Neuronal stem cell (in vitro differentiated cells): ENCODE results near the gene GYS1.
A peak's percentile ranks its signal among the peaks of the same experiment; 100 is the strongest.
"Not testable (repeated sequence)": the region's sequence is repeated elsewhere in the genome, so short reads cannot be mapped to it uniquely, and the experiment has no call there.

Experiments
- DNase-seq: peaks from one replicate; pipeline ENCODE4 v3.0.0-alpha.2; 2013; ENCODE audit warnings: low spot score
- H2AFZ ChIP-seq: one replicate; pipeline ENCODE4 v1.6.1; 2013; ENCODE audit warnings: mild to moderate bottlenecking, low read length, inconsistent platforms
- H2AK5ac ChIP-seq: 2 replicates; pipeline ENCODE4 v1.6.1; 2013; ENCODE audit warnings: low read depth, mild to moderate bottlenecking, inconsistent platforms, low read length, moderate library complexity, mixed read lengths
- H2BK120ac ChIP-seq: 2 replicates; pipeline ENCODE4 v1.6.1; 2013; ENCODE audit warnings: low read depth, mild to moderate bottlenecking, inconsistent platforms, low read length, moderate library complexity, mixed read lengths
- H2BK12ac ChIP-seq: one replicate; pipeline ENCODE4 v1.6.1; 2013; ENCODE audit warnings: low read length, inconsistent platforms
- H2BK15ac ChIP-seq: 2 replicates; pipeline ENCODE4 v1.6.1; 2013; ENCODE audit warnings: mild to moderate bottlenecking, low read length, inconsistent platforms, mixed read lengths
- H2BK5ac ChIP-seq: one replicate; pipeline ENCODE4 v1.6.1; 2013; ENCODE audit warnings: inconsistent platforms, mild to moderate bottlenecking, low read length, moderate library complexity
- H3K14ac ChIP-seq: one replicate; pipeline ENCODE4 v1.6.1; 2013; ENCODE audit warnings: low read length, inconsistent platforms
- H3K18ac ChIP-seq: 2 replicates; pipeline ENCODE4 v1.6.1; 2013; ENCODE audit warnings: low read length, inconsistent platforms
- H3K23ac ChIP-seq: 2 replicates; pipeline ENCODE4 v1.6.1; 2013; ENCODE audit warnings: low read depth, mild to moderate bottlenecking, mixed read lengths, low read length, inconsistent platforms; ENCODE audit not compliant: poor library complexity
- H3K27ac ChIP-seq: replicated peaks from 3 replicates; pipeline ENCODE4 v1.5.1; 2013; ENCODE audit warnings: low read length, inconsistent platforms
- H3K27me3 ChIP-seq, 3 experiments: 2 replicates each; pipeline ENCODE4 v1.6.1; 2013; ENCODE audit warnings: low read length in 3 of 3, mild to moderate bottlenecking in 2 of 3, inconsistent platforms in 1 of 3, low read depth in 1 of 3, mixed read lengths in 1 of 3, moderate library complexity in 1 of 3; ENCODE audit not compliant: control insufficient read depth in 3 of 3, insufficient read depth in 3 of 3
- H3K36me3 ChIP-seq, 2 donors: replicated peaks in 1 of 2; 2 replicates each; pipeline ENCODE4 v1.6.1; 2013; ENCODE audit warnings: low read length in 2 of 2; ENCODE audit not compliant: control insufficient read depth in 2 of 2, insufficient read depth in 2 of 2
- H3K4ac ChIP-seq: 2 replicates; pipeline ENCODE4 v1.6.1; 2013; ENCODE audit warnings: inconsistent platforms, mild to moderate bottlenecking, low read length, moderate library complexity
- H3K4me1 ChIP-seq, 2 donors: 1 replicate in 1 of 2; 2 replicates in 1 of 2; pipeline ENCODE4 v1.6.1; 2013; ENCODE audit warnings: low read length in 2 of 2, low read depth in 1 of 2; ENCODE audit not compliant: control insufficient read depth in 2 of 2, insufficient read depth in 1 of 2
- H3K4me2 ChIP-seq: one replicate; pipeline ENCODE4 v1.6.1; 2013; ENCODE audit warnings: mild to moderate bottlenecking, low read length, inconsistent platforms; ENCODE audit not compliant: insufficient read depth, poor library complexity, severe bottlenecking
- H3K4me3 ChIP-seq, 2 donors: 2 replicates each; pipeline ENCODE4 v1.5.1; 2013; ENCODE audit warnings: low read length in 2 of 2, mild to moderate bottlenecking in 2 of 2, inconsistent platforms in 1 of 2, moderate library complexity in 1 of 2
- H3K79me1 ChIP-seq: one replicate; pipeline ENCODE4 v1.6.1; 2013; ENCODE audit warnings: low read depth, mild to moderate bottlenecking, inconsistent platforms, low read length, moderate library complexity
- H3K9ac ChIP-seq: one replicate; pipeline ENCODE4 v1.6.1; 2013; ENCODE audit warnings: mild to moderate bottlenecking, low read depth, low read length, inconsistent platforms; ENCODE audit not compliant: poor library complexity
- H3K9me3 ChIP-seq, 2 donors: replicated peaks in 1 of 2; 2 replicates each; pipeline versions ENCODE3 to v1.6.1; 2013; ENCODE audit warnings: low read length in 2 of 2, mild to moderate bottlenecking in 2 of 2, inconsistent platforms in 1 of 2, low read depth in 1 of 2, mixed read lengths in 1 of 2, moderate library complexity in 1 of 2; ENCODE audit not compliant: control insufficient read depth in 2 of 2, insufficient read depth in 1 of 2
- H4K8ac ChIP-seq: one replicate; pipeline ENCODE4 v1.6.1; 2013; ENCODE audit warnings: low read depth, mild to moderate bottlenecking, inconsistent platforms, low read length, moderate library complexity
- H4K91ac ChIP-seq: one replicate; pipeline ENCODE4 v1.6.1; 2013; ENCODE audit warnings: low read length, low read depth, mild to moderate bottlenecking, inconsistent platforms; ENCODE audit not compliant: poor library complexity
- WGBS, 2 donors: extraction: QIAGEN DNeasy Blood & Tissue Kit; methylation state at CpG; one replicate each; pipeline ENCODE4 v1.1.7; 2013; ENCODE audit warnings: missing lambda C conversion rate in 2 of 2, mixed read lengths in 1 of 2; ENCODE audit not compliant: insufficient read length in 2 of 2, insufficient replicate concordance in 1 of 2; ENCODE audit errors: extremely low coverage in 2 of 2; 5-methylcytosine and 5-hydroxymethylcytosine counted together

Gene GYS1

GRCh38 chr19:49025088-49025487, 32.0 kb upstream of the GYS1 start:
- H3K27me3 ChIP-seq, H3K36me3 ChIP-seq, H3K14ac ChIP-seq, H2BK15ac ChIP-seq, H3K4ac ChIP-seq, H2BK5ac ChIP-seq, H3K4me1 ChIP-seq, H4K91ac ChIP-seq, H4K8ac ChIP-seq, H3K23ac ChIP-seq, H3K79me1 ChIP-seq, H3K4me2 ChIP-seq, H2AK5ac ChIP-seq, H3K9ac ChIP-seq, H2BK120ac ChIP-seq, H3K27ac ChIP-seq, H2AFZ ChIP-seq, H2BK12ac ChIP-seq, H3K4me3 ChIP-seq, DNase-seq, H3K9me3 ChIP-seq, H3K18ac ChIP-seq: not testable (repeated sequence)
- WGBS, 2 donors: no CpG with 5 or more reads among the region's 6 CpGs

- not testable (repeated sequence) for H3K36me3 ChIP-seq, H3K4me2 ChIP-seq, H3K4me1 ChIP-seq, H2AFZ ChIP-seq, H3K23ac ChIP-seq, H3K9me3 ChIP-seq, H3K9ac ChIP-seq, H3K27me3 ChIP-seq, H2BK120ac ChIP-seq, H3K79me1 ChIP-seq, H2BK5ac ChIP-seq, H4K91ac ChIP-seq, H3K18ac ChIP-seq, H2BK15ac ChIP-seq, H3K4ac ChIP-seq, H2AK5ac ChIP-seq, H2BK12ac ChIP-seq, H3K14ac ChIP-seq, H3K27ac ChIP-seq, DNase-seq, H4K8ac ChIP-seq, H3K4me3 ChIP-seq
- no CpG with 5 or more reads among the region's 15 CpGs for WGBS, 2 donors
Observed at GRCh38 chr19:49024233-49024632, 31.1 kb upstream of the GYS1 start, which contains the start of gene CGB3. Gene CGB3 (minus strand): TSS chr19:49024333. CDS start chr19:49023971, 362 bp downstream.

GRCh38 chr19:49022116-49022515, 29.0 kb upstream of the GYS1 start:
- Histone ChIP-seq H2BK5ac (no peak overlapping the region), H4K91ac (no peak overlapping the region), H2BK120ac (no peak overlapping the region), H2AK5ac (no peak overlapping the region), H3K9ac (no peak overlapping the region), H3K36me3 (peaks cover 0 to 2% of the 10 kb centered on the region in 2 donors), H4K8ac (no peak overlapping the region), H3K9me3 (no peaks in the 10 kb centered on the region), H3K4me3 (no peak overlapping the region), H3K4me1 (peaks cover 9% of the 10 kb centered on the region in 2 donors), H2BK12ac (no peak overlapping the region), H3K4me2 (no peak overlapping the region), H3K18ac (no peak overlapping the region), H3K23ac (no peak overlapping the region), H2AFZ (no peak overlapping the region), H3K14ac (no peak overlapping the region), H3K27ac (no peak overlapping the region), H2BK15ac (no peak overlapping the region), H3K27me3 (peaks cover 0 to 25% (median 0%) of the 10 kb centered on the region in 3 experiments), H3K79me1 (no peaks in the 10 kb centered on the region), H3K4ac (no peak overlapping the region)
- DNase-seq: no peak
- WGBS, 2 donors: no CpG with 5 or more reads among the region's 9 CpGs

- peak overlapping the region; percentile 82 for H2AFZ ChIP-seq
- no CpG with 5 or more reads among the region's 16 CpGs for whole genome bisulfite sequencing, 2 donors
- peaks cover 9% of the 10 kb centered on the region in 2 donors for H3K4me1 ChIP-seq
- H2AK5ac ChIP-seq: no peak overlapping the region
- H3K9ac ChIP-seq: no peak overlapping the region
- no peak overlapping the region for H2BK12ac ChIP-seq
- H2BK120ac ChIP-seq: no peak overlapping the region
- no peak overlapping the region for H3K4me2 ChIP-seq
- no peak overlapping the region for H3K4ac ChIP-seq
- no peak overlapping the region for H2BK5ac ChIP-seq
- H4K8ac ChIP-seq: peak overlapping the region; percentile 43
- DNase-seq: no peak
- H3K36me3 ChIP-seq: peaks cover under 1 to 8% of the 10 kb centered on the region in 2 donors
- H3K18ac ChIP-seq: no peak overlapping the region
- no peak overlapping the region for H3K4me3 ChIP-seq
- peak overlapping the region; percentile 47 for H3K23ac ChIP-seq
- H3K79me1 ChIP-seq: no peaks in the 10 kb centered on the region
- H4K91ac ChIP-seq: no peak overlapping the region
- peaks cover 0 to 25% (median 0%) of the 10 kb centered on the region in 3 experiments for H3K27me3 ChIP-seq
- H3K14ac ChIP-seq: no peak overlapping the region
- peak overlapping the region; percentile 37 for H2BK15ac ChIP-seq
- H3K27ac ChIP-seq: no peak overlapping the region
- H3K9me3 ChIP-seq: no peaks in the 10 kb centered on the region
Observed at GRCh38 chr19:49020931-49021895, 28.1 kb upstream of the GYS1 start.
